Vein endothelial cell (primary cell): ENCODE data around the gene RFESD. TPM values are rescaled to one million over a fixed set of nuclear protein-coding genes. Genes with fewer than 3 reads are reported as not detected.

Experiments
- total RNA-seq: library from RNA; depleted of rRNA; stranded (reverse); fragments of >200 nt; gene quantifications from 2 replicates; pipeline ENCODE4 v1.2.3, GENCODE V29; 2012

Gene RFESD
- total RNA-seq = 0.65 and 1.4 TPM in 2 replicates

DNA sequence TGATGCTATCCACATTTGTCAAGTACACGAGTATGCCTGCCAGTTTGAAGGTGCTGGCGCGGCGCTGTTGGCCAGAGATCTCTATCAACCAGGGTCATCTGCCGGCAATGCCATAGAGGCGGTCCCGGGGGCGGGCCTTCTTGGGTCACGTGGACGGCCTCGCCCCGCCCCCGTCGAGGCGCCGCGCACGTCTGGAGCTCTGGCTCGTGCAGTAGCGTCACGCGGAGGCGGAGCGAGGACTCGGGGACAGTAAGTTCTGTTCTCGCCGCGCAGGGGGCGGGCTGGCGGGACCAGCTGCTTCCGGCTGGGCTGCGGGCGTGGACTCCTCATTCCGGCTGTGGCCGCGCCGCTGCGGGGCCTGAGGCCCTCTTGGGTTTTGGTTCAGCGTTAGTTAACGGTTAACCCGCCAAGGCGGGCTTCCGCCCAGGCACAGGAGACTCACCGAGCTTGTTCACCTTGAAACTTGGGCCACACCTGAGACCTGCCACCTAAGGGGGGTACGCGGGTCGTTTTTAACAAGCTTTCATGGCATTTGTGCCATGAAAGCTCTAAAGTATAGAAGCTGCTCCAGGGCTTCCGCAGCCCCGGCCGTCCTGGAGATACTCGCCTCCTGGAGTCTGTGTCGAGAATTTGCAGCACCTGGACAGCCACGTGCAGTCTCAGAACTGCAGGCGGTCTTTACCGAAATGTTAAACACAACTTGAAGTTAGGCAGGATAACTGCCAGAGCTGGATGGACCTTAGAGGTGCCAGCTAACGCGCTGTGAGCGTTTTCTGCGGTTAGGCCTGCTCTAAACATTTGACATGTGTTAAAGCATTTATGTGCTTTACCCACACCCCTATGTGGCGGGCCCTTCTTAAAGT, at the start of gene RFESD:
Gene RFESD (plus strand): TSS at position 209 of the 863 bp plus-strand sequence. CDS start 5,495 bp downstream, outside the sequence.

DNA sequence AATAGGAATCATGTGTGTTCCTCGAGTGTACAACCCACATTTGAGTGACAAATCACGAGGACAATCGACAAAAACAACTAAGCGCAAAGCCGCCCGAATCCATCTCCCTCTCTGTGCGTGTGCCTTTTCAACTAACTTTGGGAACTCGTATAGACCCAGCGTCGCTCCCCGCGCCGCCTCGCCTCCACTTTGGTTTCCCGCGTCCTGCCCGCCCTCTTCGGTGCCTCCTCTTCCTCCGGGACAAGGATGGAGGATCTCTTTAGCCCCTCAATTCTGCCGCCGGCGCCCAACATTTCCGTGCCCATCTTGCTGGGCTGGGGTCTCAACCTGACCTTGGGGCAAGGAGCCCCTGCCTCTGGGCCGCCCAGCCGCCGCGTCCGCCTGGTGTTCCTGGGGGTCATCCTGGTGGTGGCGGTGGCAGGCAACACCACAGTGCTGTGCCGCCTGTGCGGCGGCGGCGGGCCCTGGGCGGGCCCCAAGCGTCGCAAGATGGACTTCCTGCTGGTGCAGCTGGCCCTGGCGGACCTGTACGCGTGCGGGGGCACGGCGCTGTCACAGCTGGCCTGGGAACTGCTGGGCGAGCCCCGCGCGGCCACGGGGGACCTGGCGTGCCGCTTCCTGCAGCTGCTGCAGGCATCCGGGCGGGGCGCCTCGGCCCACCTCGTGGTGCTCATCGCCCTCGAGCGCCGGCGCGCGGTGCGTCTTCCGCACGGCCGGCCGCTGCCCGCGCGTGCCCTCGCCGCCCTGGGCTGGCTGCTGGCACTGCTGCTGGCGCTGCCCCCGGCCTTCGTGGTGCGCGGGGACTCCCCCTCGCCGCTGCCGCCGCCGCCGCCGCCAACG, 26.3 kb upstream of the RFESD start, which contains the start of gene GPR150:
Gene GPR150 (plus strand): TSS at position 58 of the 840 bp plus-strand sequence. CDS start 189 bp downstream, at position 247.

DNA sequence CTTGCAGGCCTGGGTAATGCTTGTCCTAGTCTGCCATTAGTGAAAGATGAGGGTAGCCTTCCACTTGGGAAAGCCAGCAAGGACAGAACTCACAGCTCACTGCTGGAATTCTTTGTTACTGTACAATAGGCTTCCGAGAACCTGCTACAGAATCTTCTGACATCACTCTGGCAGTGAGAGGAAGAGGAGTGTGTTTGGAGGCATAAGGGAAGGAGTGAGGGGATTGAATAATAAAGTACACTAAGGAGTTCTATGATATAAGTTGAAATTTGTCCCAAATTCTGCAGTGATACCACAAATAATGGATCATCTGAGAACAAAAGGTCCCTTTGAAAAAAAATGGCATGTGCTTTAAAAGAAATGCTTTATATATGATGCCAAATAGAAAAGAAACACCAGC, 36.3 kb downstream of the RFESD start, which contains the start of gene SPATA9:
Gene SPATA9 (minus strand): TSS at position 101 of the 400 bp plus-strand sequence. CDS start 137 bp downstream, outside the sequence.

Other genes with a start within 250 kb of the RFESD start
- 120 and 129 TPM in 2 replicates for gene SKIC3, start 91.8 kb upstream of the RFESD start, total RNA-seq
- gene ARSK, start 91.7 kb upstream of the RFESD start, total RNA-seq = 4.6 and 7.9 TPM in 2 replicates
- 0.29 and 0.33 TPM in 2 replicates for gene GPR150, start 26.7 kb upstream of the RFESD start, total RNA-seq
- gene SPATA9, start 36.2 kb downstream of the RFESD start, total RNA-seq = 0.48 and 0.65 TPM in 2 replicates
- 52.3 and 66.3 TPM in 2 replicates for gene RHOBTB3, start 84.6 kb downstream of the RFESD start, total RNA-seq
- 12.4 and 21.3 TPM in 2 replicates for gene GLRX, start 175.9 kb downstream of the RFESD start, total RNA-seq